HG03354 (cell line): ENCODE measurements around the gene CCDC8.
"Not testable (repeated sequence)": the region's sequence is repeated elsewhere in the genome, so short reads cannot be mapped to it uniquely, and the experiment has no call there.

Experiments
- ATAC-seq: cut with Tn5 transposase; IDR thresholded peaks from one replicate; pipeline ENCODE4 v1.9.1; 2021; ENCODE audit warnings: mild to moderate bottlenecking; ENCODE audit not compliant: unreplicated experiment, poor library complexity, severe bottlenecking

The CCDC8 gene

GRCh38 chr19:46431824-46432223, 18.5 kb upstream of the CCDC8 start:
- no peak for ATAC-seq

GRCh38 chr19:46429999-46430398, 16.6 kb upstream of the CCDC8 start:
- no peak for ATAC-seq

GRCh38 chr19:46428239-46429135, 15.1 kb upstream of the CCDC8 start, which contains the start of gene PNMA8C:
Gene PNMA8C (minus strand): TSS chr19:46428936. CDS start chr19:46428359, 577 bp downstream.
- no peak for ATAC-seq

GRCh38 chr19:46427518-46428045, 14.2 kb upstream of the CCDC8 start:
- ATAC-seq = no peak

- no peak for ATAC-seq
Observed at GRCh38 chr19:46426506-46427162, 13.3 kb upstream of the CCDC8 start.

GRCh38 chr19:46426035-46426505, 12.7 kb upstream of the CCDC8 start:
- ATAC-seq = no peak

GRCh38 chr19:46423188-46423587, 9.8 kb upstream of the CCDC8 start:
- ATAC-seq = no peak

- no peak for ATAC-seq
Observed at GRCh38 chr19:46422344-46422743, 9.0 kb upstream of the CCDC8 start.

- ATAC-seq = no peak
Observed at GRCh38 chr19:46420056-46420455, 6.7 kb upstream of the CCDC8 start.

- not testable (repeated sequence) for ATAC-seq
Observed at GRCh38 chr19:46415804-46416709, 2.7 kb upstream of the CCDC8 start.

- ATAC-seq = not testable (repeated sequence)
Observed at GRCh38 chr19:46414899-46415298, 1.5 kb upstream of the CCDC8 start.

- ATAC-seq = no peak
Observed at GRCh38 chr19:46412650-46413261, 608 bp downstream of the CCDC8 start.

- no peak for ATAC-seq
Observed at GRCh38 chr19:46411925-46412649, 1.3 kb downstream of the CCDC8 start.

- no peak for ATAC-seq
Observed at GRCh38 chr19:46411088-46411924, 2.1 kb downstream of the CCDC8 start.

- ATAC-seq = no peak
Observed at GRCh38 chr19:46410205-46411087, 2.9 kb downstream of the CCDC8 start.

- no peak for ATAC-seq
Observed at GRCh38 chr19:46409191-46409590, 4.2 kb downstream of the CCDC8 start.

- ATAC-seq = no peak
Observed at GRCh38 chr19:46408664-46409039, 4.7 kb downstream of the CCDC8 start.
